ENCODE data around the gene PUS7L.

Gene PUS7L

DNA sequence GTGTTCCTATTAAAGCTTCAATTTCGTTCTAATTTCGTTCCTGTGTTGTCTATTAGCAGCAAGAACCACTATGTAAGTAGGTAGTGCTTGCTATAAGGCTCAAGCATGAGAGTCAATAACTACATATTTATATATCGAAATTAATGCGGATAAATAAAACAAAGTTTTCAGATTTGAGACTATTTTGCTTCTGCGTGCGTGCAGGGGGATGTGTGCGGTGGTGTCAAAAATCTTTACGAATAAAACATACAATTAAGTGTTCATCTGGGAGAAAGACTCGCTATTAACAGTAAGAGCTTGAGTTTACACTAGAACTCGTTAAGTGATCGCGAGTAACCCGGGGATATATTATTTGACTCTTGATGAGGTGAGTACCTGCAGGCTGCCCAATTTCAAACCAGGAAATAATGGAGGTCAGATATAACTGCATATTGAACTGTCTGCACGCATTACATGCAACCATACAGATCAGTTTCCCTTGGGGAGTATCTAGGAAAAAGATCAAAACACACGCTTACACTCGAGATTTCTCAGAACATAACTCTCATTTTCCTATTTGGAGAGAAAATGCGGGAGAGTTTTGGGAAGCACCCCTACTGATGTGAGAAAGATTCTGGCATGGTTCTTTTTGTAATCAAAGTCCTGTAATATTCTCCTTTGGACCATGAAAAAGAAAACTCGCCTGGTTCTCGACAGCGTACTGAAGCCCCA is 46.7 kb upstream of the PUS7L start:
- Mint-ChIP-seq H3K4me3 (peak overlapping the region; percentile 100), H3K4me1 (peaks cover 32% of the 10 kb centered on the region), H3K36me3 (ENCODE audit: low read depth) (peaks cover 21% of the 10 kb centered on the region), H3K27ac (peak overlapping the region; percentile 98), H3K9me3 (no peaks in the 10 kb centered on the region), H3K27me3 (ENCODE audit: low read depth, poor library complexity) (peaks cover 5% of the 10 kb centered on the region)
- no peak for DNase-seq
- TF ChIP-seq, protein P1, sequence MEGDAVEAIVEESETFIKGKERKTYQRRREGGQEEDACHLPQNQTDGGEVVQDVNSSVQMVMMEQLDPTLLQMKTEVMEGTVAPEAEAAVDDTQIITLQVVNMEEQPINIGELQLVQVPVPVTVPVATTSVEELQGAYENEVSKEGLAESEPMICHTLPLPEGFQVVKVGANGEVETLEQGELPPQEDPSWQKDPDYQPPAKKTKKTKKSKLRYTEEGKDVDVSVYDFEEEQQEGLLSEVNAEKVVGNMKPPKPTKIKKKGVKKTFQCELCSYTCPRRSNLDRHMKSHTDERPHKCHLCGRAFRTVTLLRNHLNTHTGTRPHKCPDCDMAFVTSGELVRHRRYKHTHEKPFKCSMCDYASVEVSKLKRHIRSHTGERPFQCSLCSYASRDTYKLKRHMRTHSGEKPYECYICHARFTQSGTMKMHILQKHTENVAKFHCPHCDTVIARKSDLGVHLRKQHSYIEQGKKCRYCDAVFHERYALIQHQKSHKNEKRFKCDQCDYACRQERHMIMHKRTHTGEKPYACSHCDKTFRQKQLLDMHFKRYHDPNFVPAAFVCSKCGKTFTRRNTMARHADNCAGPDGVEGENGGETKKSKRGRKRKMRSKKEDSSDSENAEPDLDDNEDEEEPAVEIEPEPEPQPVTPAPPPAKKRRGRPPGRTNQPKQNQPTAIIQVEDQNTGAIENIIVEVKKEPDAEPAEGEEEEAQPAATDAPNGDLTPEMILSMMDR (IDR thresholded peaks at IDR 0.05) = no peak

DNA sequence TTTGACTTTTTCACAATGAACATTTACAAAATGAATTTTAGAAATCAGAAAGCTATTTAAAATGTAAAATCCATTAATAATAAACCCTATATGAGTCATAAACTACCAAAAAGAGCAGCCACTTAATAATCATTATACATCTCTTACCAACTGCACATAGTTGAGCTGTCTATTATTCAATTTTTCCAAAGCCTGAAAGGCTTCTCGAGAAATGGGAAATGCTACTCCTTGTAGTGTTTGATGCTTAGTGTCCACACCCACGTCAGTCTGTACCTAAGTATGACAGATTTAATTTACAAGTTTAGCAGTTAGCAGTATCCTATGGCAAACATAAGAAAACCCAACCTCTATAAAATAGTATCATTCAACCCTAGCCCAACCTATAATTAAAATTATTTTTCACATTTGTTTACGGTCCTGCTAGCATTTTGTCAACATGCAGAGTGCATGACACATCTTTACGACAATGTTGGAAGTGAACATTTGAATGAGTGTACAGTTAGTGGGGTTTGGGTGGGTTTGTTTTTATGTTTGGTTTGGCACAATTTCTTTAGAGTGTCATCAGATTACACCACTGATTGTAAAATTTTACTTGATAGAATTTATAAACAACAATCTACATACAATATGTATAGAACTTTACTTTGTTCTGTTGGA is 39.1 kb upstream of the PUS7L start:
- no peak for DNase-seq
- no peaks in the 10 kb centered on the region for H3K27me3 Mint-ChIP-seq (ENCODE audit: low read depth, poor library complexity)
- no peaks in the 10 kb centered on the region for H3K4me1 Mint-ChIP-seq
- no peaks in the 10 kb centered on the region for H3K9me3 Mint-ChIP-seq
- H3K27ac Mint-ChIP-seq = no peak overlapping the region
- H3K36me3 Mint-ChIP-seq (ENCODE audit: low read depth) = peaks cover 43% of the 10 kb centered on the region
- TF ChIP-seq, protein P1 (IDR thresholded peaks at IDR 0.05) = no peak
- no peak overlapping the region for H3K4me3 Mint-ChIP-seq

GRCh38 chr12:43795716-43796280 is 37.2 kb upstream of the PUS7L start:
- Mint-ChIP-seq H3K36me3 (ENCODE audit: low read depth) (peaks cover 39% of the 10 kb centered on the region), H3K27ac (no peak overlapping the region)
- no peak for DNase-seq

DNA sequence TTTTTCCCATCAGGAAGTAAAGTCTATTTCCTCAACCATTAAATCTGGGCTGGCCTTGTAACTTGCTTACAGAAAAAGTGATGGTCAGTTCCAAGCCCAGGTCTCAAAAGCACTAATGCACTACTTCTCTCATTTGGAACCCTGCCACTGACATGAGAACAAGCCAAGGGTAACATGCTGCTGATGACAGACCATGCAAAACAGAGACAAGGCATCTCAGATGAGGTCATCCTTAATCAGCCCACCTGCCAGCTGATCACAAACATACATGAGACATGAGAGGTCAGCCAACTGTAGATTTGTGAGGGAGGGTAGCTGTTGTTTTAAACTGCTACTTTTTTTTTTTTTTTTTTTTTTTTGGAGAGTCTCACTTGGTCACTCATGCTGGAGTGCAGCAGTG is 31.4 kb upstream of the PUS7L start:
- TF ChIP-seq, protein P1 (IDR thresholded peaks at IDR 0.05) = no peak
- H3K9me3 Mint-ChIP-seq = no peaks in the 10 kb centered on the region
- H3K27ac Mint-ChIP-seq = no peak overlapping the region
- DNase-seq = no peak
- H3K4me1 Mint-ChIP-seq = no peaks in the 10 kb centered on the region
- H3K36me3 Mint-ChIP-seq (ENCODE audit: low read depth) = peaks cover 12% of the 10 kb centered on the region
- H3K4me3 Mint-ChIP-seq = no peak overlapping the region
- no peaks in the 10 kb centered on the region for H3K27me3 Mint-ChIP-seq (ENCODE audit: low read depth, poor library complexity)

More at GRCh38 chr12:43795716-43796280, 37.2 kb upstream of the PUS7L start:
- Mint-ChIP-seq H3K4me3 (no peak overlapping the region), H3K9me3 (no peaks in the 10 kb centered on the region), H3K4me1 (no peaks in the 10 kb centered on the region), H3K27me3 (ENCODE audit: low read depth, poor library complexity) (no peaks in the 10 kb centered on the region)
- TF ChIP-seq, protein P1 (IDR thresholded peaks at IDR 0.05) = no peak

DNA sequence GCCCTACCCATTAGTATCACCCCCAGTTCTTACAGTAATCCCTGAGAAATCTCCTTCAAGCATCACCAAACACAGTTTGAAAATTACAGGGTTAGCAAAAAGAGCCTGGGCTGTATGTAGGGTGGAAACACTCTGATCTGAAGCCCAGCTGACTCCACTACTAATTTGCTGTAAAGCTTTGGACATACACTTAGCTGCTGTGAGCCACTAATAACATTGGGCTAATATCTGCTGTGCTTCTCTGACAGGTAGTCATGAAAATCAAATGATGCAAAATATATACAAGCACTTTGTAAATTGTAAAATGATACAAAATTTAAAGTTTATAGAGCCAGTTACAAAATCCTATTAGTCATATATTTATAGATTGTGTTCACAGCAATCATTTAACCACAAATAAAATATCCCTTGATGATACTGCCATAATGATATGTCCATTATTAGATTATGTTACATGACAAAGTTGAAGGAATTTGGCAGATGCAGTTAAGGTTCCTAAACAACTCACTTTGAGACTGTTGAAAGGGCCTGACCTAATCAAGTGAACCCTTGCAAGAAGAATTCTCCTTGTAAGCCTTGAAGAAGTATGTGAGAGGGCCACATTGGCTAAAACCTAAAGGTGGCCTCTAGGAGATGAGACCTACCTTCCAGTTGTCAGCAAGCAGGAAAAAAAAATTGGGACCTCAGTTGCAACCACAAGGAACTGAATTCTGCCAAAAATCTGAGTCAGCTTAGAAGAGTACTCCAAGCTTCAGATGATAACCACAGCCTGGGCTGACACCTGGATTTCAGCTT is 28.5 kb upstream of the PUS7L start:
- H3K36me3 Mint-ChIP-seq (ENCODE audit: low read depth) = peaks cover 4% of the 10 kb centered on the region
- TF ChIP-seq, protein P1 (IDR thresholded peaks at IDR 0.05) = no peak
- DNase-seq = no peak
- H3K27me3 Mint-ChIP-seq (ENCODE audit: low read depth, poor library complexity) = no peaks in the 10 kb centered on the region
- H3K4me1 Mint-ChIP-seq = no peaks in the 10 kb centered on the region
- H3K9me3 Mint-ChIP-seq = no peaks in the 10 kb centered on the region
- H3K27ac Mint-ChIP-seq = no peak overlapping the region
- H3K4me3 Mint-ChIP-seq = no peak overlapping the region

Measured in nephron progenitor cell (in vitro differentiated cells).